ENCODE data around the gene CFDP1.

The CFDP1 gene

GRCh38 chr16:75377729-75378386 lies 55.4 kb downstream of the CFDP1 start:
- DNase-seq: peak in 26 of 51 donors; percentile 1 to 64 (median 22)

- DNase-seq: no peak
Observed at GRCh38 chr16:75376475-75377161, 56.7 kb downstream of the CFDP1 start.

DNA sequence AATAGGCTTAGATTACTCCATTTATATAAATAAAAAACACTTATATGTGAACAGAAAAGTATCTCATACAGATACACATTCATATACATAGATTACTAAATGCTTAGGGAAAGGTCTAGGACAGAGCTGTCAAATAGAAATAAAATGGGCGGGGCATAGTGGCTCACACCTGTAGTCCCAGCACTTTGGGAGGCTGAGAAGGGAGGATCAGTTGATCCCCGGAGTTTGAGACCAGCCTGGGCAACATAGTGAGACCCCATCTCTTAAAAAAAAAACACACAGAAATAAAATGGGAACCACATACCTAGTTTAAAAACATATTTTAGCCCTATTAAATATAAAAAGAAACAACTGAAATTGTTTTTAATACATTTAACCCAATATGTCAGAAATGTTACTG lies 58.9 kb downstream of the CFDP1 start:
- no peak for DNase-seq

GRCh38 chr16:75372236-75372856 lies 61.0 kb downstream of the CFDP1 start:
- DNase-seq: no peak

- DNase-seq: no peak
Observed at GRCh38 chr16:75371171-75371570, 62.1 kb downstream of the CFDP1 start.

- DNase-seq: no peak
Observed at GRCh38 chr16:75364286-75364791, 69.0 kb downstream of the CFDP1 start.

DNA sequence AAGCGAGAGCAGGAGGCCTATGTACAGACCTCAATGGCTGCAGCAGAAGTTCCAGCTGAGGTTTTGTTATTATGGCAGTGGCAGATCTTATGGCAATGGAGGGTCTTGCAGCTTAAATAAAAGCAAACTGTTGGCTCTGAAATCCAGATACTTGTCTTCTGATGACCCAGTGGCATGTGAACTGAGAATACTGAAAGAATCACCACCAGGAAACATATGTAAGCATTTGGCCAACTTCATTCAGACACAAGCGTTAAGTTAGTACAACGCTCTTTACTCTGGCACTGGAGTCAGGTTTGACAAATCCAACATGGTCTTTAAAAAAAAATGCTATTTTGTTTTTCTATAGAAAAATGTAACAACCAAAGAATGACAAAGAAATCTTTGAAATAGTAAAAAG lies 70.5 kb downstream of the CFDP1 start:
- DNase-seq: no peak

- DNase-seq: no peak
Observed at GRCh38 chr16:75361936-75362335, 71.4 kb downstream of the CFDP1 start.

DNA sequence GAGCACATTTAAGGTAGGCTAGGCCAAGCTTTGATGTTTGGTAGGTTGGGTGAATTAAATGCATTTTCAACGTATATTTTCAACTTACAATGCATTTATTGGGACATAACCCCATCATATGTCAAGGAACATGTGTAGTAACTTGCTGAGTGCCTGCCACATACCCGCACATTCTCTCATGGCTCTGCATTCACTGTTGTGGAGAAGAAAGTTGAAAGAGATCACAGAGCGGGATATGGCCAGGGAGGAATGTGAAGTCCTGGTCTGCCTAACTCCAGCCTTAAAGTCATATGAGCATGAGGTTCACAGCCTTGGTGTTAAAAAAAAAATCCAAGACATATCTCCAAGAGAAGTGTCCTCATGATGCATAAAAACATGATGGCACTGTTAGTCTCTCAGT lies 79.1 kb downstream of the CFDP1 start:
- DNase-seq: no peak

DNA sequence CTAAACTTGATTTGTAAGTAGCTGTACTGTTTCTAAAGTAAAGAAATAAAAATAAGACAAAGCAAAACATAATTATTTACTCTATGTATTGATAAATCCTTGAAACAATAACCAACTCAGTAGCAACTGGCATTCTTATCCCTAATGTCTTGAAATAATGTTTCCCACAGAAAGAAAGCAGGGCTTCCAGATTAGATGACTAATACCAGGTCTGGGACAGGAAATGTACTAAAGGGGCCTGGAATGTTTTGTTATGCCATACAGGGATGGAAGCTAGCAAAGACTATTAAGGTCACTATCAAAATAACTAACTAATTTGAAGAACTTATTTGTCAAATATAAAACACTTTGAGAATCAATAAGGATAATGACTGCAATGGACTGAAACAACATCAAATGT lies 82.1 kb downstream of the CFDP1 start:
- no peak for DNase-seq

DNA sequence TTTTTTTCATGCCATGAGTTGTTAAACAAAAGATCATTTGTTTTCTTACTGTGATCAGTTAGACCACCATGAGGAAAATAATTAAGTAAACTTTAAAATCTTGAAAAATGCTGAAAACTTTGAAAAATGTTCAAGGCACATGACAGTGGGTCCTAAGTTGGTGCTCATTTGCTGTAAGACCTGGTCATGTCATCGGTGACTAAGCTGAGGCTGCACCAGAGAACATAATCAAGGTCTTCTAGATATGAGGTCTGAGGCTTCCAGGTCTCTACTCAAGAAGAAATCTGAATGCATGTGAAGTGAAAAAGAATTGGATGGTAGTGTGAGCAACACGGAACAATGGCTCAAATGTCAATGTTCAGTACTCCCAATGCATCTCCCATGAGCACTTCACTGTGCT lies 87.6 kb downstream of the CFDP1 start:
- DNase-seq: no peak

- DNase-seq: no peak
Observed at GRCh38 chr16:75343941-75344340, 89.4 kb downstream of the CFDP1 start.

- DNase-seq: no peak
Observed at GRCh38 chr16:75343286-75343685, 90.0 kb downstream of the CFDP1 start.

DNA sequence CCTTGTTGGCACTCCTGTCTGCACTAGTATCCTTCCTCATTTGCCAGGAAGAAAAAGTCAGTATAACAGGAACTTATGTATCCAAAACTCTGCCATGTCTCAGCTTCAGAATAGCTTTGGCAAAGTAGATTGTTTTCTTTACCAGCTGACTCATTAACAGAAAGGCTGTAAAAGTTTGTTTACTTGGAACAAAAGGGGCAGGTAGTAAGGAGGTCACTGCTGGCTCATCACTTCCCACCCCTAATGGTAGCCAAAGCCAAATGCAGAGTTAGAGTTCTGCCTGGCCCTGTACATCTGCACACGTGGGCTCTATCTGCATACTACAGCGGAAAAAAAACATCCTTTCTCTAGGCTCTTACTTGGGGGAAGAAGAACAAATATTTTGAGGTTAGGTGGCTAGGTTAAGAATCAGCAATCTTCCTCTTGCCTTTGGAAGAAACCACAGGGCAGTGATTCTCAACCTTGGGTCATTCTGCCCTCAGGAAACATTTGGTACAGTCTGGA lies 90.9 kb downstream of the CFDP1 start:
- no peak for DNase-seq

DNA sequence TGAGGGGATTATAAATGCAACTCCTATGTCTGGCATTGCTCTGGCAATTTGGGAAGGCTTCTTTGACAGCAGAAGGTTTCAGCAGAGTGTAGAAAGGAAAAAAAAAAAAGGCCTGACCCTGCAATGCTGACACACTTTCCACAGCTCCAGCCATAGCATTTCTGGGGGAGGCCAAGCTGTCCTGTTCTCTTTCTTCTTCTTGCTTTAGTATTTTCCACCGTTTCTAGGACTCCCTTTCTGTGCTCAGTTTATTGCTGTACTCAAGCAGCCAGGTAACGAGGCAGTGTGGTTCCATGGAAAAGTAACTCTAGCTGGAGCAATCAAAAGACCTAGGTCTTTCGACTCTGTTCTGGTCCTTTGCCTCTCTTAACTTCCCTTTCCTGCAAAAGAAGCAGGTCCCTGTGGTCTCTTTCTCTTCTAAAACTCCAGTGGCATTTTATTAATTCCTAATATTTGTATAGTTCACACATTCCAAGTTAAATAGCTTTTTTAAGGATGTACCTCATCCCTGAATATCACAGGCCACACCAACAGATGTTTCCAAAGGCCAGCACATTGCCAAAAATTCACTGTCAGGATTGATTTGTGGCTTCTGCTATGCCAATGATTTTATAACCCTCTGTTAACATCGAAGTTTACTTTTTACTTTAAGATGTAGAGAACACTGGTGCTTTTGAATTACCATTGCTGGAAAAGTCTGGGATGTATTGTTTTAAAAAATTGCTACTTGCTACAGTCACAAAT lies 91.6 kb downstream of the CFDP1 start:
- no peak for DNase-seq

- DNase-seq: no peak
Observed at GRCh38 chr16:75340741-75341491, 92.4 kb downstream of the CFDP1 start.

DNA sequence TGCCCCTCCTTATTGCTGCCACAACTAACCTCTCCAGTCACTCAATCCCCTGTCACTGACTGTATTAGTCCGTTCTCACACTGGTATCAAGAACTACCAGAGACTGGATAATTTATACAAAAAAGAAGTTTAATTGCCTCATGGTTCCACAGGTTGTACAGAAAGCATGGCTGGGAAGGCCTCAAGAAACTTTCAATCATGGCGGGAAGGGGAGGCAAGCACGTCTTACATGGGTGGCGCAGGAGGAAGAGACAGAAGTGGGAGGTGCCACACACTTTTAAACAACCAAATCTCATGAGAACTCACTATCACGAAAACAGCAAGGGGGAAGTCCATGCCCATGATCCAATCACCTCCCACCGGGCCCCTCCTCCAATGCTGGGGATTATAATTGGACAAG lies 95.9 kb downstream of the CFDP1 start:
- DNase-seq: no peak

- no peak for DNase-seq
Observed at GRCh38 chr16:75336521-75336920, 96.8 kb downstream of the CFDP1 start.

- DNase-seq: no peak
Observed at GRCh38 chr16:75333721-75334163, 99.6 kb downstream of the CFDP1 start.

- DNase-seq: no peak
Observed at GRCh38 chr16:75329943-75330342, 103.4 kb downstream of the CFDP1 start.

DNA sequence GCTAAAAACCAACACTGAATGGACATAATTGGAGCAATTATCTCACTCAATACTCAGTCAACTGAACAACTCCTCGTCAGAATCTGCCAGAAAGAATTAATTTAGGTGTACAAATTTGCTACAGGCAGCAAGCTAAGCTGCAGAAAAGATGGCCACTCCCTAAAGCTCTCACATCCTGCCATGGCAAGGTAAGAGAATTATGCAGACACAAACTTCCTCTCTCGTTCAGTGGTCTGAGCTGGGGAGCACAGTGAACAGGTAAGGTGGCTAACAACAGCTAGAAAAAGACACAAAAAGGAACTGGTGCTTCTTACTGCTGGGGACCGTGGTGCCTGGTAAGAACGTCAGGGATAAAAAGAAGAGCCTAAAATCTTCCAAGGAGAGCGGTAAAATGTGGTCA lies 107.0 kb downstream of the CFDP1 start:
- DNase-seq: no peak
